Forelimb muscle (tissue), 1 donor: ENCODE results near the gene GPR156. TPM values are rescaled to one million over a fixed set of nuclear protein-coding genes. Genes with fewer than 3 reads are reported as not detected.

ENCODE experiments used
- DNase-seq: peaks from one replicate; pipeline ENCODE4 v3.0.0-alpha.2; 2013; ENCODE audit warnings: low read depth
- polyA plus RNA-seq: library from polyadenylated mRNA; unstranded; fragments of 120-200 nt; gene quantifications from one replicate; pipeline ENCODE4 v1.2.1, GENCODE V29; 2013; ENCODE audit not compliant: insufficient read length

GPR156 gene
- polyA plus RNA-seq, 1 donor: 1.7 TPM

- no peak for DNase-seq
These were observed 159.0 kb downstream of the GPR156 start for GRCh38 chr3:120125992-120126391.

GRCh38 chr3:120119846-120120510 is 165.0 kb downstream of the GPR156 start:
- no peak for DNase-seq

Other genes starting within 250 kb of the GPR156 start
- 26.5 TPM for gene GSK3B, start 190.8 kb downstream of the GPR156 start, polyA plus RNA-seq
- gene LRRC58, start 64.1 kb upstream of the GPR156 start, polyA plus RNA-seq: 11.1 TPM
- gene FSTL1, start 165.8 kb upstream of the GPR156 start, polyA plus RNA-seq: 571 TPM